NB4 (cell line): ENCODE data around the gene ATG5.

Experiments
- MYC ChIP-seq: IDR thresholded peaks from 2 replicates; pipeline ENCODE4 v1.6.1; 2011; ENCODE audit warnings: low read depth, low read length
- POLR2A ChIP-seq: IDR thresholded peaks from 2 replicates; pipeline ENCODE4 v1.6.1; 2011; ENCODE audit warnings: mild to moderate bottlenecking; ENCODE audit not compliant: insufficient read length; ENCODE audit errors: extremely low read depth
- TF ChIP-seq, protein P1 (sequence below): IDR thresholded peaks from one replicate; pipeline ENCODE4 v1.5.1; 2012; ENCODE audit warnings: low read depth, low read length
- TF ChIP-seq, protein P2 (sequence below): IDR thresholded peaks from 2 replicates; pipeline ENCODE4 v1.6.1; 2011; ENCODE audit warnings: low read depth, low read length

- TF ChIP-seq POLR2A (no peak), MYC (no peak)
- TF ChIP-seq, protein P1, sequence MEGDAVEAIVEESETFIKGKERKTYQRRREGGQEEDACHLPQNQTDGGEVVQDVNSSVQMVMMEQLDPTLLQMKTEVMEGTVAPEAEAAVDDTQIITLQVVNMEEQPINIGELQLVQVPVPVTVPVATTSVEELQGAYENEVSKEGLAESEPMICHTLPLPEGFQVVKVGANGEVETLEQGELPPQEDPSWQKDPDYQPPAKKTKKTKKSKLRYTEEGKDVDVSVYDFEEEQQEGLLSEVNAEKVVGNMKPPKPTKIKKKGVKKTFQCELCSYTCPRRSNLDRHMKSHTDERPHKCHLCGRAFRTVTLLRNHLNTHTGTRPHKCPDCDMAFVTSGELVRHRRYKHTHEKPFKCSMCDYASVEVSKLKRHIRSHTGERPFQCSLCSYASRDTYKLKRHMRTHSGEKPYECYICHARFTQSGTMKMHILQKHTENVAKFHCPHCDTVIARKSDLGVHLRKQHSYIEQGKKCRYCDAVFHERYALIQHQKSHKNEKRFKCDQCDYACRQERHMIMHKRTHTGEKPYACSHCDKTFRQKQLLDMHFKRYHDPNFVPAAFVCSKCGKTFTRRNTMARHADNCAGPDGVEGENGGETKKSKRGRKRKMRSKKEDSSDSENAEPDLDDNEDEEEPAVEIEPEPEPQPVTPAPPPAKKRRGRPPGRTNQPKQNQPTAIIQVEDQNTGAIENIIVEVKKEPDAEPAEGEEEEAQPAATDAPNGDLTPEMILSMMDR, result no peak
- TF ChIP-seq, protein P2, sequence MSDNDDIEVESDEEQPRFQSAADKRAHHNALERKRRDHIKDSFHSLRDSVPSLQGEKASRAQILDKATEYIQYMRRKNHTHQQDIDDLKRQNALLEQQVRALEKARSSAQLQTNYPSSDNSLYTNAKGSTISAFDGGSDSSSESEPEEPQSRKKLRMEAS, result no peak
Measured at GRCh38 chr6:106309766-106310373, 15.7 kb downstream of the ATG5 start.
